GM18520 (cell line): ENCODE measurements around the gene SIDT2.
A peak's percentile ranks its signal among the peaks of the same experiment; 100 is the strongest.

Source experiments
- ATAC-seq: cut with Tn5 transposase; IDR thresholded peaks from one replicate; pipeline ENCODE4 v1.9.1; 2021; ENCODE audit not compliant: unreplicated experiment

The SIDT2 gene

DNA sequence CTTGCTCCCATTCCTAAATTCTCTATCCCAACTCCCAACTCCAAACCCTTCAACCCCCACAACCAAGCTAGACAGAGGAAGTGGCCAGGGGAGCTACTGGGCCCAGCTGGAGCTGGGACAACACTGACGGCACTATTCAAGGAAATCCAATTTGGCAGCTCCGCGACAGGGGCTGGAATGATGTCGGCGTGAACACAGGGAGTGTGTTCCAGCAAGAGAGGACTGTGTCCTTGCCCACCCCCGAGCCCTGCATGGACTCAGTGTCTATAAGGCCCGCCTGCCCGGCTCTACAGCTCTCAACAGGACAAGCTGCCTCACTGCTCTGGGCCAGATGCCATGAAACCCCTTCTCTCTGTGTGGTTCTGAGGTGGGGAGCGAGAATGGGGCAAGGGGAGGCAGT is 42.0 kb downstream of the SIDT2 start:
- no peak for ATAC-seq

DNA sequence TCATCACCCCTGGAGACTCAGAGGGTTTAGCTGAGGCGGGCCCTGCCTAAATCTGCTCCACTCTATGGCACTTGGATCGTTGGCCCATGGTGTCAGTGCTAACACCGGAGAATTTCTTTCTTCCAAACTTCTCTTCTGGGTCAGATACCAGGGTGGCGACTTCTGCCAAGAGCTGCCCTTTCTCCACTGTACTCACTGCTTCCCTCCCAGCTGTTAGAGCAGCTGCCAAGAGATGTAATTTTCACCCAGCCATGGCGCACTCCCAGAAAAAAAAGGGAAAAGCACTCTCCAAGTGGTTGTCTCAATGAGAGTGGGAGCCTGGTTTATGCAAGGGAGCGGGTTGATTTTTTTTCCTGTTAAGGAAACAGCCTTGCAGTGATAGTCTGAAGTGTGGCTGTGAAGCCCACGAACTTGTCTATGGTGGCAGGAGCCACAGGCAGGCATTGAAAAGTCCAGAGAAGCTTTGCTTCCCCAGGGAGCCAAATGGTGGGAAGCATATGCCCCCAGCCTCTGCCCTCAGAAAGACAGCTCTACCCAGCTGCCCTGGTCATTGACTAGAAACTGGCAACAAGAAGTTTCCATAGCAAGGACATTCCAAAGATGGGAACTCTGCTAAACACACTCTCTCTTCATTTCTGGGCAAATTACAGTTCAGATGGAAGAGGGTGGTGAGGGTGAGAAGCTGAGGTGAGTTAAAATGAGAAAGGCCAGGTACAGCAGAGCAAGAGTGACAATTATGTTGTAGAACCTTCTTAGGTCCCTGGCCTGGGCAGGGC is 42.6 kb downstream of the SIDT2 start:
- no peak for ATAC-seq

DNA sequence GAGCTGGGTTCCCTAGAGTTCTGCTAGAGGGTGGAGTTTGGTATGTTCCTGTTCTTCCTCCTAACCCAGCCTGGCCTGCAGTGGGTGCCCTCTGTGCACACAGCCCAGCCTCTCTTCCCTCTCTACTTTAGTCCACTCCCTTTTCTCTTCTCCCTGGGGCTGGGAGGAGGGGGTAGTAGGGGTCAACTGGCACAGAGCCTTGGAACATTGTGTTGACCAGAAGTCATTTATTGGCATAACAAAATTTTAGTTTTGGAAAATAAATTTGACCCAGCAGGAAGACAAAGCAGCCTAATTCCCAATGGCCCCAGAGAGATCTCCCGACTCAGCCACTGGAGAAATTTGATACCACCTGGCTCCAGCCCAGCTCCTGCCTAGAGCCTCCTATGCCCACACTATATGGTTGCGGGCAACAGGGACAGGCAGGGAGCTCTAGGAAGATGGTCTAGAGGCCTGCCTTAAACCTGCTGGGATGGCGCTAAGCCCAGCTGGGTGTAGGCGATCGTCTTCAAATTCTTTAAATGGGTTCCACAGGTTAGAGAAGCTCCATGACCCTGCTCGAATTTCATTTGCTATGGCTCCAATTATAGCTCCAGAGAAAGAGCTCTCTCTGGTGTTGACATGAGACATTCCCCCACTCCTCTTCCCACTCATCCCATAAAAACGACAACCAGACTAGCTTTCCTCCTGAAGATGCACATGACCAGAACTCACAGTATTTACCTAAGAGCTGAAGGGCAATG is 43.4 kb downstream of the SIDT2 start:
- no peak for ATAC-seq

DNA sequence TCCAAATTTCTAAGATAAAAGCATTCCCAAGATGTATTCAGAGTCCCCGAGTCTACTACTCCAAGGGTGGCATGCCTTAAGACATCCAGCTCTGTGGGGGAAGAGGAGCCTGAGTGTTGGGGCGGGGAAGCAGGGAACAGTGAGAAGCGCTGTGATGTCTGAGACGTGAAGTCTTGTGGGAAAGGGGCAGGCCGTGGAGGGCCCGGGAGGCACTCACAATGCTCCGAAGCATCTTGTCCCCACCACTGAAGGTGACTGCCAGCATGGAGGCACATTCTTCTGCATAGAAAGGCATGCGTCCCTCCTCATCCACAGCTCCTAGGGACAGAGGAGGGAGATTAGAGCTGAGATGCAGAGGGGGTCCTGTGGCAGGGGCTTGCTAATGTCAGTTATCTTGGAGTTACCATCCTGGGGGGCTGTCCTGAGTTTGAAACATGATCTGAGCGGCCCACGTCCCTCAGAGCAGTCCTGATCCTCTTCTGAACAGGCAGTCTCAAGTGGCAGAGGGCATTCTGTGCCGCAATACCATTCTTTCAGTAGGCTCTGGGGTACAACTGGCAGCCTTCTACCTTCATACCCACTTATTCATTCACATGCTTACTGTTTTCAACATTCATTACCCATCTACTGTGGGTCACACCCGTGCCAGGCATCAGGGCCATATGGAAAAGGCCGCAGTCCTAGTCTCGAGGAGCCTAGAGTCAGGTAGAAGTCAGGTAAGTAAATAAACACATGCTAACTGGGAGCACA is 44.6 kb downstream of the SIDT2 start:
- no peak for ATAC-seq

DNA sequence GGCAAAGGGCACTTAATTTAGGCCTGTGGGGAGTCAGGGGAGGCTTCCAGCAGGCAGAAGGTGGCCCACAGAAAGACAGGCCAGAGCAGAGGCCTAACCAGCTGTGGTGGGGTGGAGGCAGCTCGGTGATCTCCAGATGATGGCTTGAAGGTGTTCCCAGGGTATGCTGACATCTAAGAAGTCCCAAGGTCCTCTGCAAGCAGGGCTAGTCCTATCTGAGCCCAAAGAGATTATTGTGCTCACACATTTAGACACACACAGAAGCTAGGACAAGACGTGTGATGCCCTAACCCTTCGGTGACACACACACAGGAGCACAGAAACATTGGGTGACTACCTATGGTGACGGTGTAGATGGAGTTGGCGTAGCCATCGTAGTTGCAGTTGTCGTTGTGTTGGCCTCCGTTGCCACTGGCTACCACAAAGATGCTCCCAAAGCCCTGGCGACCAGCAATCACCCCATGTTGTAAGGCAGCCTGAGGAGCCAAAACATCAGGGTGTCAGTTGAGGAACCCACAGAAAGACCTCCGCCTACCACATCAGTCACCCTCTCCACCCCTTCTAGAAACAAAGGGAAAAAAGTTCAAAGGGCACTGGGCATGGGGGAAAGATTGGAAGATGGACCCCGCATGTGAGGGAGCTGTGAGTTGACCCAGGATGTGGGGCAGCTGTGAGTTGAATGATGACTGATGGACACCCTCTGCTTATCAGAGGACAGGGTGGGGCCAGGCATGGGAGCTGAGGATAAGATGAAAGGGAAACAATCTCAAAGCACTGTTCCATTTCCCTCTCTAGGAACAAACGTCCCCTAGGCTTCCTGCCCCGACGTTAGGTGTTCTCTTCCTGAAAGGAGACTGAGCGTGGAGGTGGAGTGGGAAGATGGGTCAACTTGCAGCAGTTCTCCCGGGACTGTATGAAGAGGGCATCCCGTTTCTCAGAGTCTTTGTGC is 45.5 kb downstream of the SIDT2 start:
- no peak for ATAC-seq

DNA sequence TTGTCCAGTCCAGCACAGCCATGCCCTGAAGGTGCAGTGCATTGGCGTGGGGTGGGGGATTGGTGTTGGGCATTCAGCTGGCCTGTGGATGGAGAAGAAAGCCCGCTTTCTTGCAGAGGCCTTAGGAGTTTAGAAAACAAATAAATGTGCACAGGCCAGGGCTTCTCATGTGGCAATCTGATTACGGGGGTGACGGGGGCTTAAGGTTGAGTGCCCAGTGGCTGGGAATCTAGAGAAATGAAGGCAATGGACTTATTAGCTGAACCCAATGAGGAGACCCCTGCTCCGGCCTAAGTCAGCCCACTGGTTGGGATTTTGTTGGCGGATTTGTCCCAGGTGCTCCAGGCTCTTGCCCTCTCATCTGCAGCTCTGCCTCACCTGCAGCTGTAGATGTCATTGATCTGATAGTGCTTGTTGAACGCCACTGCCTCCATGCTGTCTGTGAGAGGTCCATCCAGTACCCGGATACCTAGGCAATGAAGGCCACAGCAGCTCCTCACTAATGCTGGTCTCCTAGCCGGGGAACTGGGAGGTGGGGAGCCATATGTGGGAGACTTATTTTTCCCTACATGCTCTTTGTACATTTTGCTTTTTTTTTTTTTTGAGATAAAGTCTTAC is 47.1 kb downstream of the SIDT2 start:
- ATAC-seq, result no peak

DNA sequence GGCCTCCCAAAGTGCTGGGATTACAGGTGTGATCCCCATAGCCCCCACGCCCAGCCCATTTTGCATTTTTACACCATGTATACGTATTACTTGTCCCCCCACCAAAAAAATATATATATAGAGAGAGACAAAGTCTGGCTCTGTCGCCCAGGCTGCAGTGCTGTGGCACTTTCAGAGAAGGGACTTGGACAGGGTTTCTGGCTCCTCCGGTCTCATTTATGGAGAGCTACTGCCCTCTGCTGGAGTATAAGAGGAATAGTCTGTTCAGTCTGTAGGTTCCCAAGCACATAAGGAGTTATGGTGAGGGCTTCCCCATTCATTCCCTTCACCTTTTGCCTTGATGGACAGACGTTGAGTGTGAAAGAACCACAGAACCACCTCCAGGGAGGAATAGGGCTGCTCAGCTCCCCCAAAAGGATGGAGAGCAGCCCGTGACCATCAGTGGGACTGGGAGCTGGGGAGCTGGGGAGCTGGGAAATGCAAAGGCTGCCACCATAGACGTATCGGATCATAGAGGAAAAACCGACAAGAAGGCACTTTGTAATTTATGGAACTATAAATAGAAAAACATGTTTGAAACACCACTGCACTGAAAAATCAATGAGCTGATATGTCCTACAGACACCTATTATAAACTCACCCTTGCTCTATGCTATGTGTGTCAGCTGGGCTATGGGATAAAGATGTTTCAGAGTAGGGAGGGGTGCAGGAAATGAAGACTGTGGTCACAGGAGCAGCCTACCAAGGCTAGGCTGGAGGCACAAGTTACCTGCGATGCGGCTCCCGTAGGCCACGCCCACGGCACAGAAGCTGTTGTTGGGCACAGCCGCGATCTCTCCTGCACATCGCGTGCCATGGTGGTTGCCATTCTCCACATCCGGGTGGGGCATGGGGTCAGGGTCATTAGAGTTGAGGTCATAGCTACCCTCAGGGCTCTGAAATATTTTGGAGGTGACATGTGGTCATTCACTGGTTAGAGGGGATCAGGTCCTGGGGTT is 48.1 kb downstream of the SIDT2 start:
- ATAC-seq, result no peak

DNA sequence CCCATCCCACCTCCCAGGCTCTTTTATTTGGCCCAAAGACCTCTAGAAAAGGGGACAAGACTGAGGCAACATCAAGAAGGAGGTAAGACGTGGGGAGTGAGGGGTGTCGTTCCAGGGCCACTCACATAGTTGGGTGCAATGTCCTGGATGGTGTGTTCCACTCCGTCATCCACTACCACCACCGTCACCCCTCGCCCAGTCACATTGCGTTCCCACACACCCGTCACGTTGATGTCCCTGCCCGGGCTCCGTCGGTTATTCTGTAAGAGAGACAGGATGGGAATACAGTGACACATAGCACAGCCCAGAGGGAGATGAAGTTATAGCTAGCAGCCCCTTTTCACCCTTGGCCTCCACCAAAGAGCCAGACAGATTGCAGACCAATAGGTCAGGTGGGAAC is 49.5 kb downstream of the SIDT2 start:
- no peak for ATAC-seq

DNA sequence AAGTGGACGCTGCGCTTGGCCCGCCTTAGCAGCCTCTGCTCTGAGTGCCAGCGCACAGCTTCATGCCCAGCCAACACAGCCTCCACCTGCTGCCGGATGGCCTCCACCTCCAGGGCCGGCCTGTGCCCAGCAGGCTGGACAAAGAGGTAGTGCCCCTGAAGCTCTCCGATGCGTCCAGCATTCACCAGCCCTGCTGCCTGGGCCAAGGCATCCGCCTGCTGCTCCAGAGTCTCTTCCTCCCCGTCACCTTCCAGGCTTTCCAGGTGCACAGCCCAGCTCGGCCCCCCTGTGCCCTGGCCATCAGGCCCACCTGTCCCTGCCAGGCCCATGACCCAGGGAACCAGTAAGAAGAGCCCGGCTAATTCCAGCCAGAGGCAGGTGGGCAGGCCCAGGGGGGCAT is 50.9 kb downstream of the SIDT2 start:
- ATAC-seq, result no peak

DNA sequence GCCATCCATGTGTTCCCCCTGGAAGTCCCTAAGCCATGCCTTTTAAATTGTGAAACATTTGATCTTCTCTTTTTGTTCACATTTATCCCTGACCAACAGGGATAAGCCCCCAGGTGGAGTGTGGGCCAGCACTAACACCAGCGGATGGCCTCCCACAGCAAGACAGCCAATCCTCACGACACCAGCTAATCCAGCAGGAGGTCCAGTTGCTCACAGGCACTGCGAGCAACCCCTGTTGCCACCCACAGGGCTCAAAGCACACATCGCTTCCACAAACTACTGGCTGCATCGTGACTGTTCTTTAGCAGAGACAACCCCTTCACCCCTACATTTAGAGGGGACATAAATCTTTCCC is 51.4 kb downstream of the SIDT2 start:
- ATAC-seq, result no peak

DNA sequence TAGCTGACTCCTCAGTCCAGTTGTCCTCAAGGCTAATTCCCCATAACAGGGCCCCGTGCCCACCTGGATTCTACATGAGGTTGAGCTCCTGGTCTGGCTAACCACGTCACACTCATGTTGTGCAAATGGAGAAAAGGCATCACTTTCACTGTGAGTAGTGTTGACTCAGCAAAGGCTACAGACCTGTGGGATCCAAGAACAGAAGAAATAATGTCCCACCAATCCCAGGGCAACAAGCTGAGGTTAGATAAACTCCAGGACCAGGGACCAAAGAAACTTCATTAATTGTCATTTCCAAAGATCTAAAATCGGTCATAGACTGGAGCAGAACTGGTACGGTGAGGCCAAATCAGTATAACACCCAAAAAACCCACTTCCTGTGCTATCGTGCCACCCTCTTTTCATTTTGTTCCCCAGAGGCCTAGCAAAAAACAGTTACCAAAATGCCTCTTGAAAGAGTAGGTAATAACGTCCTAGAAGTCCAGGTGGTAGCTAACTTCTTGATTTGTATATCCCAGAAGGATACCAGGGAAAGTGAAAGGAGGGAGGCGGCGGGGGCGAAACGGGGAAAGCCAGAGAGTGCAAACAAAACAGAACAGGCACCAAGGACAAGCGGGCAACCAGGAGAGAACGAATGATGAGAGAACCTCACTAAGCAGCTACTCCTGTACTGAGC is 51.9 kb downstream of the SIDT2 start:
- ATAC-seq, result no peak

DNA sequence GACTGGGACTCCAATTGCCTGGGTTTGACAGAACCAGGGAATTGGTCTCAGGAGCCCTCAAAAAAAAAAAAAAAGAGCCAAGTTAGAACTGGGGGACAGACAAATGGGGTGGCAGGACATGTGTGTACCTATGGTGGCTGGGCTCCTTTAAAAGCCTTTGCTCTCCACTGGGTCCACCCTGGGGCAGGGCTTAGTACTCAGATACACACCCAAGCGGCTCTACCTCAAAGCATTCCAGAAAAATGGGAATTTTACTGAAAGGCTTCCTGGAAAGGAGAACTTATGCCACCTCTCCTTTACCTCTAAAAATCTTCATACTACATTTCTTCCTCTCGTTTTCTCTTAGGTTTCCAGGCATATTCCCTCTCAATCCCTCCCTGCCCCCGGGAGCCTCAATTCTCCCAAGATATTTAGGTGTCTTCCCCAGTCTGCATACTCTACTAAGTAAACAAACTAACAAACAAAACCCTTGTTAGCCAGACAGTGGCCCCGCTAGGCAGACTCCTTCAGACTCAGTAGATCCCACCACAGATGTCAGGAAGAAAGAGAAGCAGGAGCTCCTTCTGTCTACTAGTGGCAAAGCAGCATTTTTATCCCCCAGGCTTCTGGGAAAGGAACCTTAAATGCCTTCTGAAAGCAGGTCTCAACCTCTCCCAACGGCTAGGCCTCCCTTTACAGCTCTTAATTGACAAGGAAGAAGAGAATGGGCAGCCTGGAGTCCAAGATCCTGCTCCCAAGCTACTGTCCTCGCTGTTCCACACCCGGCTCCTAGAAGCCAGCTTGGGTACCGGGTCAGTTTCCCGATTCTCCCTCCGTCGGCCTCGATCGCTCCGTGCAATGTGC is 52.7 kb downstream of the SIDT2 start:
- ATAC-seq, result no peak

DNA sequence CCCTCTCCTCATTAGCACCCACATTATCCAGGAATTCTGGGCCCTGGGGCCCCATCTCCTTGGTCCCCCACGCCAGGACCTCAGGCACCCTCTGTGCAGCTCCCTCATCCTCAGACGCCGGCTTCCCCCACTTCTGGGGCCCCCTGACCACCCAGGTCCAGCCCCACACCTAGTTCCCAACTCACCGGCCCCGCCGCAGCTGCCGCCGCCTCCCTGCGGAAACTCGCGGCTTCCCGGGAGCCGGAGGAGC is 53.2 kb downstream of the SIDT2 start, which contains the start of gene PCSK7:
Gene PCSK7 (minus strand): TSS at position 232 of the 250 bp plus-strand sequence. CDS start 2,229 bp downstream, outside the sequence.
- no peak for ATAC-seq

DNA sequence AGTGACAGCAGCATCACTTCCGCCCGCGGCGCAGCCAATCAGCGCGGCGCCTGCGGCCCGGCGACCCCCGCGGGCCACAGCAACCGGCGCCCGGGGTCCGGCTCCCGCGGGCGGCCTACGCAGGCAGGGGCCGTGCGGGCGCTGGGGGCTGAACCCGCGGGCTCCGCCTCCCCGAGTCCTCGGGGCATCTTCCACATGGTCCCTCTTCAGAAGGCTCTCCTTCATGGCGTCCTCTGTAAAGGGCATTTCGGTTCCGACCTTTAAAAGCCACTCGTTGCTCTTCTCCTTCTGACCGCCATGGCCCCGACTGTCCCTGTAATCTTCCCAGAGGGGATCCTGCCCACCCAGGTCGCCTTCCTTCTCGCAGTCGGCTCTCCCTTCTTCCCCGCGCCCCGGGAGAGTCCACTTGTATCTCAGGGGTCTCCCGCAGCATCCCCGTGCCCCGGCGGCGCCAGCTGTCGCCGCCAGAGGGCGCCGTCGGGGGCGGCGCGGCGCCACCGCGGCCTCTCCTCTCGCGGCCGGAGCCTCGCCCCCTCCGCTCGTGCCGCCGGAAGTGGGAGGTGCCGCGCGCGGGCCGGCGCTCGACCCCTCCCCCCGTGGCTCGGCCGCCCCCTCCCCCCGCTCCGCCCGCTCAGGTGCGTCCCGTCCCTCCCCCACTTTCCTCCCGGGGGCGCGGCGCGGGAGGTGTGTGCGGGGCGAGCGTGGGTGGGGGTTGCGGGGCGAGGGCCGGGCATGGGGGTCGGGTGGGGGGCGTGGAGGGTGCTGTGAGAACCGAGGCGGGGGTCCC is 53.7 kb downstream of the SIDT2 start, which contains the start of gene RNF214:
Gene RNF214 (plus strand): TSS at position 580 of the 787 bp plus-strand sequence. CDS start 1,602 bp downstream, outside the sequence.
- peak; percentile 48 for ATAC-seq

DNA sequence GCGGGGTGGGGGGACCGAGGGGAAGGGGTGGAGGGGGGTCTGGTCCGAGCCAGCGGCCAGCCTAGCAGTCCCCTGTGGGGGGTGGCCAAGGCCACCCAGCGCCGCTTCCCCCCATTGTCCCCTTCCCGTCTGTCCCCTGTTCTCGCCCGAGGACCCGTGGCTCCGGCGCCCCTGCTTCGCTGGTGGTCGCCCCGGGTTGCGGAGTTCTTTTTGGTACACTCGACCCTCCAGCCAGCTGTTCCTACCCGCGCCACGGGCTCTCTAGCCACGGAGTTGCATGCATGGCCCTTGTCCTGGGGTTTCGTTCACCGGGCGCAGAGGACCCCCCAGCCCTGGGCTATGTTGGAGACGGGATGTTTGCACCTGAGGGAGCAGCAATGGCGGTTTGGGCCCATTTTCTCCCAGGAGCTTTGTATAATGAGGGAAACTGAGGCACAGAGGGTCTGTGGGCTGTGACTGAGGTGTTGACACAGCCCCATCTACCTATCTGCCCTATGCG is 54.4 kb downstream of the SIDT2 start:
- ATAC-seq, result no peak

DNA sequence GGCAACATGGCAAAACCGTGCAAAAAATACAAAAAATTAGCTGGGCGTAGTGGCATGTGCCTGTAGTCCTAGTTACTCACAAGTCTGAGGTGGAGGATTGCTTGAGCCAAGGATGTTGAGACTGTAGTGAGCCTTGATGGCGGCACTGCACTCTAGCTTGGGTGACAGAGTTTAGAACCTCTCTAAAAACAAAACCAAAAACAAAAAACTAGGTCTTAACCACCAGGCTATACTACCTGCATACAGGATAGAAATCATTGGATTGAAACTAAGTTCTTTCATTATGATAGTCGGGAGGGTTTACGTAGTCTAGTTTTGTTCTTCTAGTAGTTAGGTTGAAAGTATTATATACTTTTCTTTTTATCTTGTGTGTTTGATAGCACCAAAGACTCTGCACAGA is 59.7 kb downstream of the SIDT2 start:
- no peak for ATAC-seq

DNA sequence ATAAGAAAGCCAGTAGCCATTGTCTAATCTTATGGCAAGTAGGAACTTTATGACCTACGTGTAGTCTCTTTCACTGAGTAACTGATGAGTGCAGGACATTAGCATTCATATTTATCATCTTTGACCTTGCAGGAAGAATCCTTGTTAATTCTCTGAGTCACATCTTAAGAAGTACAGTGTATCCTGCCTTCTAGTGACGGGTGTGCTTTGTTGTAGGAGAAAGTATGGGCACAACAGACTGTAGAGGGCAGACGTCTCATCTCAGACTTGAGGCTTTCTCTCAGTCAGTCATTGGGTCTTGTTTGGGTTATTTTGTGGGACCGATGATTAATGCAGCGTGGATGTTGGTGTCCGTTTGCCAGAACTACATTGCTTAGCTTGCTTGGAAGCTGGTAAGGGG is 60.8 kb downstream of the SIDT2 start:
- ATAC-seq, result no peak
